Adrenal gland (tissue), 5 donors: Measurements from ENCODE around the gene LRRC8C.

Experiments
- POLR2A ChIP-seq, 2 donors: fragments of 450-650 bp; IDR thresholded peaks; one replicate each; pipeline ENCODE4 v1.6.1; 2017; ENCODE audit warnings: antibody characterized with exemption in 2 of 2, mild to moderate bottlenecking in 2 of 2, moderate library complexity in 1 of 2
- TF ChIP-seq, protein P1 (sequence below), 6 experiments: fragments of 450-650 bp in 4 of 6; fragments of 200-600 bp in 2 of 6; sonication (generic) in 1 of 6; IDR thresholded peaks; 1 replicate in 5 of 6; 2 replicates in 1 of 6; pipeline versions ENCODE4 v1.5.1 to v1.8.0; 2016 to 2021; ENCODE audit warnings: antibody characterized with exemption in 6 of 6, mild to moderate bottlenecking in 2 of 6, moderate library complexity in 1 of 6
- donor health status: DM: no; HTN: no; CAD: no.

DNA sequence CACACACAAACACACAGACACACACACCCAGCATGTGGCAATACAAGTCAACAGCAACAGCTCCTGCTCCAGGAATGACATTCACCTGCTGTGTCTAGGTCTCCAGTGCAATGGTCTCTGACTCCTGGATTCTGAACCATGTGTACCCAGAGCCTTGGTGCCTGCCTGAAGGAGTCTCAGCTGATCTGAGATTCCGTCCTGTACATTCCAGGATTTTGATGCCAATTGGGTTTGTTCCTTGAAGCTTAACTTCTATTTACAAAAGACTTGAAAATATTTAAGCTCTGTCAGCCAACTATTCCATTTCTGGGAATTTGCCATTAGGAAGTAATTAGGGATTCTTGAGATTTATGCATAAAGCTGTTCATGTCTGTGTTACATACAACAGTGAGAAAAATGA is 102.6 kb downstream of the LRRC8C start:
- no peak for TF ChIP-seq POLR2A (IDR thresholded peaks at IDR 0.05)
- TF ChIP-seq, protein P1, sequence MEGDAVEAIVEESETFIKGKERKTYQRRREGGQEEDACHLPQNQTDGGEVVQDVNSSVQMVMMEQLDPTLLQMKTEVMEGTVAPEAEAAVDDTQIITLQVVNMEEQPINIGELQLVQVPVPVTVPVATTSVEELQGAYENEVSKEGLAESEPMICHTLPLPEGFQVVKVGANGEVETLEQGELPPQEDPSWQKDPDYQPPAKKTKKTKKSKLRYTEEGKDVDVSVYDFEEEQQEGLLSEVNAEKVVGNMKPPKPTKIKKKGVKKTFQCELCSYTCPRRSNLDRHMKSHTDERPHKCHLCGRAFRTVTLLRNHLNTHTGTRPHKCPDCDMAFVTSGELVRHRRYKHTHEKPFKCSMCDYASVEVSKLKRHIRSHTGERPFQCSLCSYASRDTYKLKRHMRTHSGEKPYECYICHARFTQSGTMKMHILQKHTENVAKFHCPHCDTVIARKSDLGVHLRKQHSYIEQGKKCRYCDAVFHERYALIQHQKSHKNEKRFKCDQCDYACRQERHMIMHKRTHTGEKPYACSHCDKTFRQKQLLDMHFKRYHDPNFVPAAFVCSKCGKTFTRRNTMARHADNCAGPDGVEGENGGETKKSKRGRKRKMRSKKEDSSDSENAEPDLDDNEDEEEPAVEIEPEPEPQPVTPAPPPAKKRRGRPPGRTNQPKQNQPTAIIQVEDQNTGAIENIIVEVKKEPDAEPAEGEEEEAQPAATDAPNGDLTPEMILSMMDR (IDR thresholded peaks at IDR 0.05) = no peak
